Stimulated activated CD4-positive, alpha-beta T cell treated with anti-CD3 and anti-CD28 coated beads, Interleukin-4, amount 100 ng/mL, for 1 hour (primary cell): ENCODE data around the gene SFTPD.
"Not testable (repeated sequence)": the region's sequence is repeated elsewhere in the genome, so short reads cannot be mapped to it uniquely, and the experiment has no call there.

Experiments
- DNase-seq: peaks from one replicate; pipeline ENCODE4 v3.0.0-alpha.2; 2020

Gene SFTPD

DNA sequence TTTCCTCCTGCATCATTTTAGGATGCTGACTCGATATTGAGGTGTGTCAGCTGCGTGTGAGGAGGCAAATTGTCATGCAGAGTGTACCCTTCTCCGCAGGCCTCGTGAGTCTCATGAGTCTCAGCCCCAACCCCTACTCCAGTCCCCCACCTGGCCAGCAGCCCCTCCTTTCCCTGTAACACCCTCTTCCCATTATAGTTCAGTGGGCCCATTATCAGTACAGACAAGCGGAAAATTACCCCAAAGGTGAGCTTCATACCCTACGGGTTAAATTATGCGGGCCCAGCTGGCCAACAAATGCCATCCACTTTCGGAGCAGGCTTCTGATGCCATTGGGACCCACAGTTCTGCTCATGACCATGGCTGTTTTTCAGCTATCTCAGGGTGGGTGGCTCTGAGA, 25.2 kb downstream of the SFTPD start:
- DNase-seq = no peak

DNA sequence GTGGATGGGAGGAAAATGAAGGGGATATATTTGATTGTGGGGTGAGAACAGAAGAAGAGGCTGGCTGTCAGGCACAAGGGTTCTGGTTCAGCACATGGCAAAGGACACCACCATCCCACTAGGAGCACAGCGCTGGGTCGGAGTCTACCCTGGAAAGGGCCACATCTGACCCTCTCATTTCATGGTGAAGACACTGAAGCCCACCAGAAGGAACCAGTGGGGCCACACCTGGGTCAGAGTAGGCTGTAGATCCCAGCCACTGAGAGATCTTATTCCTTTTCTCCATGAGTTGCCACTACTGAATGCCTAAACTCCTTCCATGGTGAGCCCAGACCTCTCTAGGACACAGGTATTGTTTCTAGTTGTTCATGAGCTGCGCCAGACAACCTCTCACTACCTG, 25.8 kb downstream of the SFTPD start:
- DNase-seq = no peak

DNA sequence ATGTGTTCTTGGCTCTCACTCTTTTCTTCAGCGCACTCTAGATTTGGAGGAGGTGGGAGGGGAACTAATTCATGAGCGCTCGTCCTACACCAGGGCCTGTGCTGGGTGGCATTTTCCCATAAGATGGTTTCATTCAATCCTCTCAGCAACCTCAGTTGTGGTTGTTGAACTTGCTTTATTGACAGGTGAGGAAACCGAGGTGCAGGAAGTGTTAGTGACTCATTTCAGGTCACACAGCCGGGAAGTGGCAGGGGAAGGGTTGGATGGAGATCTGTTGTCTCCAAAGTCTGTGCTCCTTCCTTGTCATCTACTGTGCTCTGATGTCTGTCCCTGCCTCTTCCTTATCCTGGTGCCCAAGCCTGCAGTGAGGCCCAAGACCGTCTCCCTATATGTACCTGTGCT, 26.9 kb downstream of the SFTPD start:
- DNase-seq = not testable (repeated sequence)

DNA sequence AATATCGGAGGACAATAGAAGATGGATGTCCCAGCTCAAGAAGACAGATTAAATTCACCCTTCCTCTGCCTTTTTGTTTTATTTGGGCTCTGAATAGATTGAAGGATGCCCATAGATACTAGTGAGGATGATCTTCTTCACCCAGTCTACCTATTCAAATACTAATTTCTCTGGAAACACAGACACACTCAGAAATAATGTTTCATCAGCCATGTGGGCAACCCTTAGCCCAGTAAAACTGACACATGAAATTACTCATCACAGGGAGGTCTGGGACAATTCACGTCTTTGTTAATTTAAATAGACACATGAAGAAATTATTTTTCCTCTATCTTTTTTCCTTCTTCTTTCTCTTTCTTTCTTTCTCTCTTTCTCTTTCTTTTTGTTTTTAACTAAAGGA, 33.1 kb downstream of the SFTPD start:
- DNase-seq = not testable (repeated sequence)

DNA sequence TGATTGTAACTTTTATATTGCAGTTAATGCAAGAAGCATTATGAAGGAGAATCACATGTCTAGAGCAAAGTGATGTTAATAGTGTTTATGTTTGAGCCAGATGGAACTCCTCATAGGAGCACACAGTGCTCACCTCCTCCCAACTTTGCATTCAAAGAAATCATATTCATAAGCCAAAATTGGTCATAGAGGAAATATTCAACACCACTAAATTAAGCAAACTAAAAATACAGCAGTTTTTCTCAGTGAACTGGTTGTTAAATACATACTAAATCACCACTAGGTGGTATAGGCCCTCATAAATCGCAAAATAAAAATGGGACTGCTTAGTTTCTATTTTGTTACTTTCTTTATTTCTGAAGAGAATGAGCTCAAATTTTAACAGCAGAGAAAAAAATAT, 34.4 kb downstream of the SFTPD start:
- DNase-seq = not testable (repeated sequence)

DNA sequence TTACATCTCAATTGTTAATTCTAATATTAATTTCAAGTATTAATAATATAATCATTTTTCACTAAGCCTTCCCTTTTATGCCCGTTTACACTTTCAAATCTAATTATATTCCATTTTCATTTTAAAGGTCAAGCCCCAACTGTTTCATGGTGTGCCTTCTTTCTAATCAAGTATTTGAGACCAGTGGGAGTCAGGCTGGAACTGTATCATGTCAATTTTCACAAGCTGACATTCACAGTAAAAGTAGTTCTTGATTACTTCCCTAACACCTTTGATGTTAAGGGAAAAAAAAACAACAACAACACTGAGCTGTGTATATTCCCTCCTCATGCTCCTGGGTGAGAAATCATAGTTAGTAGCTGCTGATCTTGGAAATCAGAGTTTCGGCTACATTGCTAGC, 38.1 kb downstream of the SFTPD start:
- no peak for DNase-seq

DNA sequence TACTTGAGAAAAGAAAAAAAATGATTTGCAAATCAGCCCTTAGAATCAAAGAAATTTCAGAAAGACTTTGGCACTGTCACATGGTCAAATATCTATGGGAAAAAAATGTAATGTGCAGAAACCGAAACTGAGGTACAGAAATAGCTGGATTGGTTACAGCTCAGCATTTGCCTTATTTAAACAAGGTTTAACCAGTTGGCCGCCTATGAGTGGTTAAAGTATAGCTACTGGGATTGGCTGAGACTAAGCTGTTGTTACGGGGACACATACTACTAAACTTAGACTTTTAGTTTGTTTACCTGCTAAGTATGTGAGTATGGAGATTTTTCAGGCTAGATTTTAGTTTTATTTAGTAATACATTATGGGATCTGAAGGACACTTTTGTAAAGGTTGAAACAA, 38.6 kb downstream of the SFTPD start:
- DNase-seq = no peak

DNA sequence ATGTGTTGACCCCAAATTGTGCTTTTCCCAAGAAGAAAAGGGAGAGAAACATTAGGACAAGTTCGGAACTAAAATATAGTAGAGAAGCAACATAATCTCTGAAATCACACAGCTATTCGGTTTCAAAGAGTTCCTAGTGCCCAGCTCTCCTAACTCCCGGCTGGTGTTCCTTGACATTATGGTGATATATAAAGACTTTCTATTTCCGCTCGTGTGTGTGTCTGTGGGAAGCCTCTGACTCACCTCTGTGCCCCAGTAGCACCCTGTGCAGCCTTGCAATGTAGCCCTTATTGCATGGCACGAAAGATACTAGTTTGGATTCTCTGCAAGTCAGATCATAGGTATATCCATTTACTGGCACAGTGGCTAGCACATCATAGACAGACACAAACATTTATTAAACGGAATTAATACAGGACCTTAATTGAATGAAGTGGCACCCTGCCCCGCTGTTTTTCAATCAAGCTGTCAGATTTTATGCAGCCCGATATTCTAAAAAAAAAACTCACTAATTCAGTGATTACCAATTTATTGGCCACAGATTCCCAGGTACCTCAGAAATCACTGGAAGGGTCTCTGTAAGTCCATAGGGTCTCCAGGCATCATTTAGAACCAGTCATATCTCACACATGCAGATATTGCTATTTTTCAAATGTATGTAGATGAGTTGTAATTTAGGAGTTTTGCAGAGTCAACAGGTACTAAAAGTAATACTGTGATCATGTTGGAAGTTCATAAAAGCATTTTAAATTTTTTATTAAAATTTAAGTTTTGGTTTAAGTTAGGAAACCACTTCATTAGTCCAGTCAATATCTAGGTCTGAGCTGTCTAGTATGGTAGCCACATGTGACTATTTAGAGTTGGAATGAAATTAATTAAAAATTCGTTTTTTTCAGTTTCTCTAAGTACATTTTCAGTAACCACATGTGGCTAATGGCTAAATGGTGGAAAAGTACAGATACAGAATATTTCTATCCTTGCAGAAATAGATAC, 43.3 kb downstream of the SFTPD start:
- DNase-seq = peak; percentile 10

DNA sequence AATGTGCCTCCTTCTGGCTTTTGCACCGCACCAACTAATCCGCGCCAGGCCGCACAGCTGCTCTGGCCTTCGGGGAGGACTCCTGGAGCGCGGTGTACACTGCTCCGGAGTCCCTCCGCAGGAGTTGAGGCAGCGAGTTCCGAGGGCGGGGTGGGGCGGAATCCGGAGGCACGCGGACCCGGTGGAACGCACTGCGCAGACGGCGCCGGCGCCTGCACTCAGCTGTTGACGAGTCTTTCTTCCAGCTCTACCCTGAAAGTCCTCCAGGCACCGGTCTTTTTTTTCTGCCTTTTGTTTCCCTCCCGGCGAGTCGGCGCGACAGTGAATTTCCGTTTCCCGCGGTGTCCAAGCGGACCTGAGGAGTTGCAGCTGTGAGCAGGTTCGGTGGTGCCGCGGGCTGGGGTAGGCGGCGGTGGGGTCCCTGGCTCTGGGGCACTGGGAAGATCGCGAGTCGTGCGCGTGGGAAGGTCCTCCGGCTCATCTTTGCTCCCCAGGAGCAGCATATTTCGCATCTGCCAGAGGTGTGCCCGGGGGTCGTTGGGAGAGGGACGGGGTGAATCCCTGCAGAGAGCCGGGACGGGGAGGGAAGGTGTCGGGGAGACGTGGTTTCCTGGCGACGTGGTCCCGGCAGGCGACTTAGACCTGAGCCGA, 44.1 kb downstream of the SFTPD start:
- peak; percentile 66 for DNase-seq

DNA sequence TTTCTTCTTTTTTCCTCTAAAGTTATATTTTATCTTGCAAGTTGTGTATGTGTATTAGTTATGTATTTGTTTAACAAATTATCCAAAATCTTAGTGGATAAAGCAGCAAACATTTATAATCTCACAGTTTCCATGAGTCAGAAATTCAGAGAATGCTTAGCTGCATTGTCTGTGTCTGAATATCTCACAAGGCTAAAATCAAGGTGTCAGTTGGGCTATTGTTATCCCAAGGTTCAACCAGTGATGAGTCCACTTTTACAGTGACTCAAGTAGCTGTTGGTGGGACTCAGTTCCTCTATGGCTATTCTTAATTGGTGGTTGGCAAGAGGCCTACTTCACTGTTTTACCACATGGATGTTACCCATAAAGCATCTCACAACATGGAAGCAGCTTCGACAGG, 47.3 kb downstream of the SFTPD start:
- not testable (repeated sequence) for DNase-seq

DNA sequence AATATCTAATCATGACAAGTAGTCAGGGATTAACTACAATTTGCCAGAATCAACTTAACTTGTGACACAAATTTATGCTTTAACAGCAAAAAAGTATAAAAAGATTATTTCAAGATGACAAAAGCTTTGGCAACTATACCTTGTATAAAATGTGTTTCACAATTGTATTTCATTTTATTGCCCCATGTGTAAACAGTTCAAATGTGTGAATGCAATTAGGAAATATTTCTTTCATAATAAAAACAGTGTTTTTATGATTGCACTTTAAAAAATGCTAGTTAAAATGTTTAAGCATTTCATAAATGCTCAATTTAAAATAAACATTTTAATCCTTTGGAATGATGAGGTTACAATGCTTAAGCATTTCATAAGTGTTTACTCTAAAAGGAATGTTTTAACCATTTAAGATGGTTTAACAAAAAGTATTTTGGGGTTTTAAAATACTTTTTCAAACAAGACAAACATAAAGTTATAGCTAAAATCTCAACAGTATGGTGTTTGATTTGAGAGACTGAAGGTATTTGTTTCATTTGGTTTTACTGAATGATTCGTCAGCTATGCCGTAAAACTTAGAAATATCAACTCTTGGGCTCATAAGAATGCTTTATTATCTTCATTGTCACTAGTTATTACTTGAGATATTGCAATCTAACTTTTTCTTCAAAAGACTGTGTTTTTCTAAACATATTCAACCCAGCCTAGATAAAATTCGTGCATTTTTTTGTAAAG, 50.1 kb downstream of the SFTPD start:
- DNase-seq = no peak

DNA sequence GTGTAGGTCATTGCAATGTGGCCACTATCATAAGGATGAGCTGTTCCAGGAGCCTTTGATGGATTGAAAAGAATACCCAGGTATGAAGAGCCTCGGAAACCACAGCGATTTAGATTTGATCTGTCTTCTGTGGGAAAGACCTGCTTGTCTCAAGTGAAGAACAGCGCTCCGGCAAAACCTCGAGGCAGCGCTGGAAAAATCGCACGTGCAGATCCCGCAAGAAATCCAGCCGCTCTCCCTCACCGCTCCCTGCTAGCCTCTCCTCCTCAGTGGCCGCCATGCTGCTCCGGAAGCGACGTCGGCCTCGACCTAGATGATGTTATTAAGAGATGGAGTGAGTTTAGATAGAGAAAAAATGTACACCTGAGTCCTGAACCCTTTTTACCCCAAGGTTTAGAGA, 56.0 kb downstream of the SFTPD start:
- not testable (repeated sequence) for DNase-seq

DNA sequence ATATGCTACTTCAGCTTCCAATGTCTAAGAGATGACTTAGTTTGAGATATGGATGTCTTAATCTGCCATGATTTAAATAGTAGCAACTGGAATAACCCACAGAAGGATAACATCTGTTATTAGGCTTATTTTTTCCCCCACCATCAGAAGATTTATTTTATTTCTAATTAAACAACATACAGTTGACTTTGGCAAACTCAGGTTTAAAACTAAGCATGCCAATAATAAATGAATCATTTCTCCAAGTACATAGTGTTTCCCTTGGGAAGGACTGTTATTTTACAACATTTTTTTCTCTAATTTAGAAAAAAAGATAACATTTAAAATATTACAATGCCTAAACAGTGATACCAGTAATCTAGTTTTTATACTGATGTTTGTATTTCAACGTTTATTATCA, 58.4 kb downstream of the SFTPD start:
- DNase-seq = no peak

DNA sequence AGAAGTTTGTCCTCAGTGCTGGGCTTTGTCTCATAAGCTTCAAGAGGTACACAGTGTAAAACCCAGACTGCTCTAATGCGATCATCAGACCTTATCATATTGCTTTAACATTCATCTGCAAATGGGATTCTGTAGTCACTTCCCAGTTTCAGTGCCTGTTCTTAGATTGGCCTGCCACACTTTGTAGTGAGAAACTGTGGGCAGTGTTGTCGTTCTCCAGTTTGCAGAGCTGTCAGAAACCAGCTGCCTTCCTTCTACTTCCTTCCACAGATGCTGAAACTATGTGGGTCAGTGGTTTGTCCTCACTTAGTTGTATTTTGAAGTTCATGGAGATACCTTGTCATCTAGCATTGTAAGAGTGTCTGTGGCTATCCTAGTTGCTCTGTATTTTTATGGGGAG, 59.9 kb downstream of the SFTPD start:
- not testable (repeated sequence) for DNase-seq
